Transverse colon (tissue), 4 donors: ENCODE results near the gene EPM2A. TPM values are rescaled to one million over a fixed set of nuclear protein-coding genes. Genes with fewer than 3 reads are reported as not detected.

Experiments used
- DNase-seq: peaks from one replicate; pipeline ENCODE4 v3.0.0-alpha.2; 2019
- H3K27ac ChIP-seq, 4 donors: fragments of 200-600 bp; sonication (generic); 2 replicates each; pipeline ENCODE4 v1.5.1; 2016 to 2018; ENCODE audit warnings: inconsistent platforms in 4 of 4
- H3K27me3 ChIP-seq: fragments of 200-600 bp; sonication (generic); 2 replicates; pipeline ENCODE4 v1.5.1; 2017; ENCODE audit warnings: inconsistent platforms
- H3K36me3 ChIP-seq, 4 donors: fragments of 200-600 bp; sonication (generic); 2 replicates each; pipeline ENCODE4 v1.5.1; 2017 to 2019; ENCODE audit warnings: inconsistent platforms in 4 of 4
- H3K4me1 ChIP-seq, 4 donors: fragments of 200-600 bp; sonication (generic); 2 replicates each; pipeline ENCODE4 v1.5.1; 2017 to 2020; ENCODE audit warnings: inconsistent platforms in 4 of 4
- H3K4me3 ChIP-seq, 4 donors: fragments of 200-600 bp; sonication (generic); 1 replicate in 1 of 4; 2 replicates in 3 of 4; pipeline versions ENCODE4 v1.5.1 to v1.6.1; 2017 to 2019; ENCODE audit warnings: inconsistent platforms in 4 of 4
- H3K9me3 ChIP-seq, 2 donors: fragments of 200-600 bp; sonication (generic); 2 replicates each; pipeline ENCODE4 v1.5.1; 2017 to 2019; ENCODE audit warnings: inconsistent platforms in 2 of 2
- CTCF ChIP-seq, 5 experiments: fragments of 200-600 bp in 3 of 5; fragments of 450-650 bp in 2 of 5; sonication (generic) in 3 of 5; IDR thresholded peaks; 1 replicate in 2 of 5; 2 replicates in 3 of 5; pipeline ENCODE4 v1.5.1; 2016 to 2017; ENCODE audit warnings: antibody characterized with exemption in 5 of 5, inconsistent platforms in 3 of 5, mild to moderate bottlenecking in 2 of 5, moderate library complexity in 1 of 5
- EP300 ChIP-seq: sonication (generic); formaldehyde crosslinking; IDR thresholded peaks from one replicate; pipeline ENCODE4 v1.6.1; 2017; ENCODE audit warnings: antibody characterized with exemption, low read depth
- POLR2A ChIP-seq: fragments of 450-650 bp; IDR thresholded peaks from one replicate; pipeline ENCODE4 v1.6.1; 2016; ENCODE audit warnings: antibody characterized with exemption, mild to moderate bottlenecking, moderate library complexity
- POLR2AphosphoS5 ChIP-seq, 3 donors: sonication (generic); formaldehyde crosslinking; IDR thresholded peaks; one replicate each; pipeline ENCODE4 v1.6.1; 2016; ENCODE audit warnings: antibody characterized with exemption in 3 of 3
- WGBS, 2 donors: methylation state at CpG; one replicate each; pipeline ENCODE4 v1.1.5; 2018; ENCODE audit warnings: low coverage in 1 of 2; 5-methylcytosine and 5-hydroxymethylcytosine counted together
- in situ Hi-C, 4 donors: fragments of 200-750 bp; cut with MboI; loops; one replicate each; pipeline versions ENCODE4 v1.15.0 to v1.15.1; 2017; ENCODE audit warnings: low sequenced_read_pairs in 3 of 4, low pct_ligation_motif_present in 1 of 4, low pct_unique_long_range_greater_than_20kb in 1 of 4
- intact Hi-C: fragments of 100-400 bp; cut with DNase I; formaldehyde crosslinking; loops from one replicate; pipeline ENCODE4 v1.15.1; 2023; ENCODE audit warnings: low total_unique reads
- total RNA-seq, 4 donors: library from RNA; depleted of rRNA; stranded (reverse); fragments of >200 nt; gene quantifications; one replicate each; pipeline ENCODE4 v1.1.0, GENCODE V29; 2016

Gene EPM2A
- total RNA-seq, 4 donors from 2014 or later: 10.5 to 33.6 (median 11.8) TPM

GRCh38 chr6:145727817-145728388 is 7.4 kb downstream of the EPM2A start:
- H3K4me1 ChIP-seq: no peaks in the 10 kb centered on the region
- in situ Hi-C loops: loop anchor here in 1 of 4 donors (25.0 kb wide), 1 partner anchor 159 kb away; no protein-coding TSS in a partner anchor
- intact Hi-C loops: no loop called here
- H3K4me3 ChIP-seq: no peak overlapping the region
- WGBS, 2 donors: 69 to 90% methylated on average over 3 to 5 of the region's 5 CpGs
- H3K9me3 ChIP-seq: peaks cover 0 to 8% of the 10 kb centered on the region in 2 donors
- no peak for DNase-seq
- no peaks in the 10 kb centered on the region for H3K36me3 ChIP-seq
- no peaks in the 10 kb centered on the region for H3K27me3 ChIP-seq
- H3K27ac ChIP-seq: no peak overlapping the region
- TF ChIP-seq CTCF (IDR thresholded peaks at IDR 0.05): no peak
- no peak for TF ChIP-seq EP300
- TF ChIP-seq POLR2A: no peak
- no peak for TF ChIP-seq POLR2AphosphoS5 (IDR thresholded peaks at IDR 0.05)

GRCh38 chr6:145725570-145725969 is 9.8 kb downstream of the EPM2A start:
- in situ Hi-C loops: loop anchor here in 1 of 4 donors (25.0 kb wide), 1 partner anchor 162 kb away; no protein-coding TSS in a partner anchor
- no peak for TF ChIP-seq POLR2AphosphoS5 (IDR thresholded peaks at IDR 0.05)
- no peak for TF ChIP-seq CTCF (IDR thresholded peaks at IDR 0.05)
- TF ChIP-seq POLR2A: no peak
- TF ChIP-seq EP300: no peak
- H3K9me3 ChIP-seq: peaks cover 0 to 11% of the 10 kb centered on the region in 2 donors
- no peak overlapping the region for H3K27ac ChIP-seq
- DNase-seq: no peak
- no peaks in the 10 kb centered on the region for H3K36me3 ChIP-seq
- no peak overlapping the region for H3K4me3 ChIP-seq
- WGBS, 2 donors: 76 to 78% methylated on average over 2 of the region's 2 CpGs
- intact Hi-C loops: no loop called here
- no peaks in the 10 kb centered on the region for H3K27me3 ChIP-seq
- no peaks in the 10 kb centered on the region for H3K4me1 ChIP-seq

DNA sequence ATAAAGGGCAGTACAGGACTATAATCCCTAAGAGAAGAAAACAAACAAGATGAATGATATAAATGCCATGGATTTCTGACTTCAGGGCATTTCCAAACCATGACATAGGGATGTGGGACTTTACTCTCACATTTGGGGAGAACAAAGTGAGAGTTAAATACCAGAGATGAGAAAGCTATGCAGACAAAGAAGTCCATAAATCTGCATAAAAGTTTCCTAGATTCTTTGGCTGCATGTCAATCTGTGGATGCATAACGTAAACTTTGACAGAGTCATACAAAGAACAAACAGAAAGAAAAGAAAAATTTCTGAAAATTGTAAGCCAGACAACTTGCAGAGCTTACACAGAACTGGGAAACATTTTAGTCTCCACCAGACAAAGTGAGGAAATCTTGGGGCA is 11.7 kb downstream of the EPM2A start:
- in situ Hi-C loops (no loop called here), intact Hi-C loops (no loop called here)
- H3K27me3 ChIP-seq: no peaks in the 10 kb centered on the region
- no peak overlapping the region for H3K27ac ChIP-seq
- peaks cover 0 to 10% of the 10 kb centered on the region in 2 donors for H3K9me3 ChIP-seq
- no peak overlapping the region for H3K4me3 ChIP-seq
- 71 to 77% methylated on average over 1 of the region's 1 CpG for WGBS, 2 donors
- no peaks in the 10 kb centered on the region for H3K4me1 ChIP-seq
- no peaks in the 10 kb centered on the region for H3K36me3 ChIP-seq
- TF ChIP-seq EP300: no peak
- TF ChIP-seq CTCF (IDR thresholded peaks at IDR 0.05): no peak
- no peak for TF ChIP-seq POLR2A
- no peak for TF ChIP-seq POLR2AphosphoS5 (IDR thresholded peaks at IDR 0.05)
- no peak for DNase-seq

- H3K27ac ChIP-seq: no peak overlapping the region
- no peaks in the 10 kb centered on the region for H3K4me1 ChIP-seq
- H3K36me3 ChIP-seq: no peaks in the 10 kb centered on the region
- intact Hi-C loops (no loop called here), in situ Hi-C loops (no loop called here)
- no peak for TF ChIP-seq CTCF (IDR thresholded peaks at IDR 0.05)
- TF ChIP-seq POLR2A: no peak
- TF ChIP-seq POLR2AphosphoS5 (IDR thresholded peaks at IDR 0.05): no peak
- peaks cover 0 to 8% of the 10 kb centered on the region in 2 donors for H3K9me3 ChIP-seq
- 95% methylated on average over 2 of the region's 2 CpGs for WGBS, 2 donors
- DNase-seq: no peak
- no peaks in the 10 kb centered on the region for H3K27me3 ChIP-seq
- no peak overlapping the region for H3K4me3 ChIP-seq
Observed at GRCh38 chr6:145722190-145722589, 13.1 kb downstream of the EPM2A start.
